T-helper 2 cell treated with Interferon-gamma antibody and Interleukin-4, amounts not matched to agents 100 ng/mL and 5 ng/mL, for 36 hours (primary cell): ENCODE results near the gene AATF. TPM values are rescaled to one million over a fixed set of nuclear protein-coding genes. Genes with fewer than 3 reads are reported as not detected.

ENCODE experiments used
- intact Hi-C: fragments of 100-400 bp; cut with micrococcal nuclease; formaldehyde crosslinking; loops from one replicate; pipeline ENCODE4 v1.15.1; 2023
- total RNA-seq: library from RNA; stranded (reverse); gene quantifications from 2 replicates; pipeline ENCODE4 v1.2.3, GENCODE V29; 2022

Gene AATF
- total RNA-seq, 1 donor from 2014 or later = 73.9 TPM

DNA sequence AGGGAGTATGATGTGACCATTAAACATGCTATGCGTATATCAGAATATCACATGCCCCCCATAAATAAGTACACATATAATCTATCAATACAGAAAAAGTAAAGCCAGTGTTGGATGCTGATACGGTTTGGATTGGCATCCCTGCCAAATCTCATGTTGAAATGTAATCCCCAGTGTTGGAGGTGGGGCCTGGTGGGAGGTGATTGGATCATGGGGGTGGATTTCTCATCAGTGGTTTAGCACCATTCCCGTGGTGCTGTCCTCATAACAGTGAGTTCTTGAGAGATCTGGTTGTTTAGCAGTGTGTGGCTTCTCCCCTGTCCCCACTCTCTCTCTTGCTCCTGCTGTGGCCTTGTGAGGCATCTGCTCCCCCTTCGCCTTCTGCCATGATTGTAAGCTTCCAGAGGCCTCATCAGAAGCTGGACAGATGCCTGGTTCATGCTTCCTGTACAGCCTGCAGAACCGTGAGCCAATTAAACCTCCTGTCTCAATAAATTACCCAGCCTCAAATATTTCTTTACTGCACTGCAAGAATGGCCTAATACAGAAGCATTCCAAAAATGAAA is 88.9 kb downstream of the AATF start:
- intact Hi-C loops = no loop called here

DNA sequence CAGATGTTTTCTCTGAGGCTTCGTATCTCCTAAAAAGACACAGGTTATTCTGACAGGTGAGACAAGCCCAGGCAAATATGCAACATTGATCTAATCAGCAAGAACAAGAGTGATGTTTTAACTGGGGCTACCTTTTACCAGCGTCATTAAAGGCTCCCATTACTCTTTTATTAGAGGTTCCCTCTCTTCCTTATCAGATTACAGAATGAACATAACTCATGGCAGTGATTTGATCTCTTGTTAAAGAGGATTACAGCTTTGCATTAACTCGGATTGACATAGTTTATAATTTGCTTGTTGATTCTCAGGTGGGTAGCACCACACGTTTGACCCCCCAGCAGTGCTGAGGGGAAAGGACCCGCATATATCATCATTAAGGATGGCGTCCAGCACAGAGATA is 90.5 kb downstream of the AATF start:
- intact Hi-C loops = no loop called here

DNA sequence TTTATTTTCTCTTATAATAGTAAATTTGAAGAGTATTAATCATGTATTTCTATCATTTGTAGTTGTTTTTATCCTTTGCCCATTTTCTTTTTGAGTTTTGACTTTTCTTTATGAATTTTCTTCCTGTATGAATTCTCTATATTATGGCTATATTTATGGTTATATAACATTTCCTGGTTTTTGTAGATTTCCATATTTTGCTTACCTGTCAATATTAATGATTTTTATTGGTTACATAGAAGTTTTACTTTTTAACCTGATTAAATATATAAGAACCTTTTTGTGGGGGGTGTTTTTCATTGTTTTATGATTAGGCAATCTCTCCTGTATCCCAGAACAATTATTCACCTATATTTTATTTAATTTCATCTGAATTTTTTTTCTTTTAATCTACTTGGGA is 93.2 kb downstream of the AATF start:
- intact Hi-C loops = loop anchor here (10.0 kb wide), 2 partner anchors 193 to 337 kb away; no protein-coding TSS in a partner anchor

DNA sequence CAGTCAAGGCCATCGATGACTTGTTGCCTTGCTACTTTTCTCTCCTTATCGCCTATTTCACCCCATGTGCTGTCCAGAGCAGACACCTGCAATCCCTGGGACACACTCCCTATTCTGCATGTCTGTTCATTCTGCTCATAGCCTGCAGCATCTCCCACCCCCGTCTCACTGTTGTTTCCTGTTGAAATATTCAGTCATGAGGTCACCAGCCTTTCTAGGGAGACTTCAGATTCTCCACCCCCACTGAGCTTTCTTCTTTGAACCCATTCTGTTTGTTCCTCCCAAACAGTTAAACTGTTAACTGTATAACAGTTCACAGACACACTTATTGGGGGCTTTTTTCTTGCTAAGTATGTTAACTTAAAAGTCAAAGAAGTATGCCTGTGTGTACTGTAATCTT is 94.4 kb downstream of the AATF start:
- intact Hi-C loops = loop anchor here (10.0 kb wide), 2 partner anchors 192 to 338 kb away; no protein-coding TSS in a partner anchor

DNA sequence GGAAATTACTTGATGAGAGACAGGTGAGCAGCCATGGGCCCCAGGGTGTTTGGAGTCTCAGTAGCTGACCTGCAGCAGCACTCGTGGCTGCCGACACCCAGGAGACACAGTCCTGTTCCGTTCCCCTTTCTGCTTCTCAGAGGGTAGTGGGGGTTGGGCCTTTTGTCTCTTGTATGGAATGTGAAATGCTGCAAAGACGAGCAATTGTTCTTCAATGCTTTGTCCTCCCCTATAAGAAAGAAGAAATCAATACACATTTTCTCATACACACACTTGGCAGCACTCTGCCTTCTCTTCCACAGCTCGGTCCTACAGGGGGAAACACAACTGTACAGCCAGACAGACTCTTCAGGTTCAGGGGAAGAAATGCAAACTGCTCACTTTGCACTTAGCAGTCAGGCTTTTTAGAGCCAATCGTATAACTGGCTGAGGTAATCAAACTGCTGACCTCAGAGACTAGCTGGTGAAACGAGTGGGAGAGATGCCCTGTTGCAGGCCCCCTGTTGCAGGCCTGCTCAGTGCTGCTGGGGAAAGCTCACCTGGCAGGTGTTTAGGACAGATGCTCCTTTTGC is 96.7 kb downstream of the AATF start:
- intact Hi-C loops = loop anchor here (5.0 to 10.0 kb wide), 3 partner anchors 78 to 341 kb away; no protein-coding TSS in a partner anchor

DNA sequence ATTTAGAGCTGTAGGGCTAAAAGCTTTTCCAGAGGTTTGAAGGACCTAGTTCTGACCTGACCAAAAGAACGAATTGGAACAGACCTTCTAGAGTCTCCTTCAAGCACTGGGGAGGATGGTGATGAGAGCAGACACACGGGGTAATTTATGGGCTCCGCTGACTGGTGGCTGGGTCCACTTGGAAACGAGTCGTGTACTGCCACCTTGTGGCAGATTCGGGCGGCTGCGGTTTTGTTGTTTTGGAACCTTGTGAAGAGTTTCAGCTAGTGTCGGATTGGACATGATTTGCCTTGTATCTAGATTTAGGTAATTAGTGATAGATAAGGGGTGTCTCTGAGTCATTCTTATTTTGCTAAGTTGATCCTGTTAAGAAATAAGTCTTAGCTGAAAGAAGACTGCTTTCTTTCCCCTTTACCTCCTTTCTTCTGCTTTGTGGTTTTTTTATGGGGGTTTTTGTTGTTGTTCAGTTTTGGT is 98.9 kb downstream of the AATF start:
- intact Hi-C loops = loop anchor here (1.0 to 10.0 kb wide), 4 partner anchors 80 to 421 kb away; no protein-coding TSS in a partner anchor

DNA sequence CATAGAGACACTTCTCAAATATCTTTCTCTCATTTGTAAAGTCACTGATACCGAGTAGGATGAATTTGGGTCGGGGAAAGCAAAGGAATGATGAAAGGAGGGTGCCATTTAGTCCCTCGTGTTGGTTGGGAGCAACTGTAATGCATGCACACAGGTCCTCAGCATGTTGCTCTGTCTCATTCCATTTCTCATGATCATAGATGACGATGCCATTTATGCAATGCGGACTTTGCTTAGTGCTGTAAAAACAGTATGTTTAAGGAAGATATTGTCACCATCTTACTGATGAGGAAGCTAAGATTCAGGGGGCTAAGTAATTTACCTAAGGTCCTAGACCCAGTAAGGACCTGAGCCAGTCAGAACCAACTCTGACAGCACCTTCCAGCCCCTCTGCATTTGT is 100.1 kb downstream of the AATF start:
- intact Hi-C loops = loop anchor here (5.0 to 10.0 kb wide), 3 partner anchors 82 to 344 kb away; no protein-coding TSS in a partner anchor

DNA sequence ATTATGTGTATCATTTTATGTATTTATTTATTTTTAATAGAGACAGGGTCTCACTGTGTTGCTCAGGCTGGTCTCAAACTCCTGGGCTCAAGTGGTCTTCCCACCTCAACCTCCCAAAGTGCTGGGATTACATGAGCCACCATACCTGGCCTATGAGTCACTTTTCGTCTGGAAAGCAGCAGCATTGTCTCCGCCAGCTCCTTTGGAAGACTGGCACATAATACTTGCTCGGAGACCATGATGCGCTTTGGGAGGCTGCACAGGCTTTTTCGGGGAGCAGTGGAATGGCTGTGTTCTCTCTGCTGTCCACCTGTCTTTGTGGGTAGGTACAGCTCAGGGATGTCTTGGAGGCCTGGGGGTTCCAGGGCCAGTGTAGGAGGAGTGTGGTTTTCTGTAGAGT is 102.2 kb downstream of the AATF start:
- intact Hi-C loops = no loop called here

DNA sequence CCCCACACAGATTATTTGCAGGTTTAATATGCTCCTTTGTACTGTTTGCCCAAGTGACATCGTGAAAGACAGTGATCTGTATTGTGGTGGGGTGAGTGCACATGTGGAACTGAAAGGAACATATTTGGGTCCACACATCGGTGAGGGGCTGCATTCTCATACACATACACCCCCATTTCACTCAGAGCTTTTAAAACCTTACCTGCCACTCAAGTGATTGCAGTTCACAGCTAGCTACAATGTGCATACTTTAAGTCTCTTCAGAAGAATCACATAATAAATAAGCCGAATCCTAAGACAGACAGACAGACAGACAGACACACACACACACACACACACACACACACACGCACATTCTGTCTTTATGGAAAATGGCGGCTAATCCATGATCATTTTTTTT is 102.6 kb downstream of the AATF start:
- intact Hi-C loops = no loop called here

DNA sequence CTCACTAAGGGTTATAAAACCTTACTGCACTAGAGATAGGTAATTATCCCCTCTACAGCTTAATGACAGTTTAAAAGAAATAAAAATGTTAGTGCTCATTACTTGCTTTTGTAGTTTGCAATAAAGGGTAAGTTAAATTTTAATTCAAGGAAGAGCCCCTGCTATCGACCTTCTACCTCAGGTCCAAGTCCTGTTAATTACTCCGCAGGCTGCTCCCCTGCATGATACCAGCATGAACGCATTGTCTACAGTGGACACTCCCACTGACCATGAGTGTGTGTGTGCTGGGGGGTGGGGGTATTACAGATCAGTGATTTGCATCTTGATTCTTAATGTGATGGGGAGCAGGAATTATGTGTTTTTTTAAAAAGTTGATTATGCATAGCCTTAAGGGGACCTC is 103.1 kb downstream of the AATF start:
- intact Hi-C loops = no loop called here

DNA sequence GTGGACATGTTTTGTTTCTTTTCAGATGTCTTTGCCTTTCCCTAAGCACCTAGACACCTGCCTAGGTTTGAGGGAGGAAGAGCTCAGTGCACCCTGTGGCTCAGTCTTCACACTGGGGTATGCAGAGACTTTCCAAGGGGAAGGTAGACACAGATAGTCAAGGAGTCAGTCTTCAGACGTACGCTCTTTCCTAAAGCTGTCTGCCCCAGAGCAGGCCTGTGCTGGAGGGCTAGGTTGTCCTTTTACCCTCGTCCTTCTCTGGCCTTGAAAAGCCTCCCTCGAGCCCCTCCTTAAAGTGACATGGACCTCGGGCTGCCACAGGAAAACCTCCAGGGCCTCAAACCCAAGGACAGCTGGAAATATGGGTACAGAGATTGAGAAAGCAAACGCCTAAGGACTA is 103.7 kb downstream of the AATF start:
- intact Hi-C loops = no loop called here

DNA sequence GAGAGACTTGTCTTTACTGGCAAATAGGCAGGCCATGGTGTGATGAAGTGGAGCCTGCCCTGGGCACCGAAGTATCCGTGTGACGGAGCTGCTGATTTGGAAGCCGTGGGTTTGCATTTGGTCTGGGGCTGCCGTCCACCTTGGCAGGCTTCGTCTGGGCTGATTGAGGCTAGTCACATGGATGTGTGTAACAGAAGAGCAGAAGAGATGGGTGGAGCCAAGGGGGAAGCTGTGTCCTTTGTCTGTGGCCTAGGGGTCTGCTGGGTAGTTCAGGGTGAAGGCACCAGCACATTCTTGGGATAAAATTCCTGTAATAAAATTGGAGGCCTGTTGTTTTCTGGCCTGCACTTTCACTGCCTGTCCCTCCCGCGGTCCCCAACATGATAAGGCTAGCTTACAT is 106.1 kb downstream of the AATF start:
- intact Hi-C loops = no loop called here

DNA sequence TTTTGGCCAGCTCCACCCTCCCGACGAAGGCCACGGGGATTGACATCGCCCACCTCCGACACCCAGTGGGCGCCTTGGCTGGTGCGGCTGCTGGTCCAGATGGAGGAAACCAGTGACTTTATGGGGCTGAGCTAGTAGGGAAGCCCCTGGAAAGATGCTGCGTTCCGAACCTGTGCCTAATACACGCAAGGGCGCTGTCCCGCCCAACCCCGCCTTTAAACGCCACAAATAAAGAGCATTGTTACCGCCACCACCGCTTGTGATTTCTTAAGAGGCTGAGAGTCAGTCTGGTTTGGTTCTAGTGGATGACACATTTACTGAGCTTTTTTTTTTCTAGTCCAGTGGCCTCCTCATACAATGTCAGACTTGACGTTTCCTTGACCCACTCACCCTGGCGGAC is 107.9 kb downstream of the AATF start:
- intact Hi-C loops = no loop called here

DNA sequence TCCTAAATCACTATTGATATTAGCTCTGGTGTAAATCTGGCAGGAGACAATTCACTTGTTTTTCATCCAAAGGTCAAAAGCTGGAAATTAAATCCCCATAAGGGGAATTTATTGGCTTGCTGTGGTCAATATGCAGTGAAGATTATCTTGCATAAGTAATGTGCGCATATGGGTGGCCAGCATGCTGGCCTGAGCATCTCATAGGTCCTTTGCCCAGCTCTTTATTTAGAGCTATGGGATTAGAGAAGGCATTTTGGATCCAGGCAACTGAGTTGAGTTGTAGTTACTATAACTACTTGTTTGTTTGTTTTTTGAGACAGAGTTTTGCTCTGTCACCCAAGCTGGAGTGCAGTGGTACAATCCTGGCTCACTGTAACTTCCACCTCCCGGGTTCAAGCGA is 110.7 kb downstream of the AATF start:
- intact Hi-C loops = no loop called here

DNA sequence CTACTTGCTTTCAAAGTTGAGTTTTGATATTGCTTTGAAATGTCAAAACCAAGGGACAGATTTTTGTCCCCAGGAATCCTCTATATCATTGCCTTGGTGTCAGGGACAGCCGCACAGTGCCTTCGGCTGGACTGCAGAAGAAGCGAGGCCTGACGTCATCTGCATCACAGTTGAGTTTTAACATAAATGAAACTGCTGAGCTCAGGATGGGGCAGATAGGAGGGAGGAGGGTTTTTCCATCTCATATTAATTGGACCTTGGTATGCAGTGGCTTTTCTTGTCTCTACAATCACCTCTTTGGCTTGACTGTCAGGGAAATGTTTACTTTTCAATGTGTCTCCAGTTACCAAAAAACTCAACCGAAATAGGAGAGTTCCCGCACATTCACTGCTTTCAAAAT is 111.3 kb downstream of the AATF start:
- intact Hi-C loops = no loop called here

DNA sequence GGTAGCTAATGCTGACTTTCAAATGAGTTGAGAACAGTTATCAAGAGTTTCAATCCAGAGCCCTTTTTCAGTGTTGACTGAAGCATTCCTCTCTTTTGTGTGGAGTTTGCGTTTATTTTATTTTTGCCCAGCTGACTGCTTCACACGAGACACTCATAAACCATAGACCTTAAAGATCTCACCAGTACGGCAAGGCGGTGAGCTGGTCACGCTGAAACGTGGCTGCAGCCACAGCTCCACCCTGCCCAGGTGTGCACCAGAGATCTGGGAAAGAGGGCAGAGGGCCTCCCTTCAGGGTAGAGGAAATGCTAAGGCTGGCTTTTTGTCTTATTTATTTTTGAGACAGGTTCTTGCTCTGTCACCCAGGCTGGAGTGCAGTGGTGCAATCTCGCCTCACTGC is 112.2 kb downstream of the AATF start:
- intact Hi-C loops = no loop called here

DNA sequence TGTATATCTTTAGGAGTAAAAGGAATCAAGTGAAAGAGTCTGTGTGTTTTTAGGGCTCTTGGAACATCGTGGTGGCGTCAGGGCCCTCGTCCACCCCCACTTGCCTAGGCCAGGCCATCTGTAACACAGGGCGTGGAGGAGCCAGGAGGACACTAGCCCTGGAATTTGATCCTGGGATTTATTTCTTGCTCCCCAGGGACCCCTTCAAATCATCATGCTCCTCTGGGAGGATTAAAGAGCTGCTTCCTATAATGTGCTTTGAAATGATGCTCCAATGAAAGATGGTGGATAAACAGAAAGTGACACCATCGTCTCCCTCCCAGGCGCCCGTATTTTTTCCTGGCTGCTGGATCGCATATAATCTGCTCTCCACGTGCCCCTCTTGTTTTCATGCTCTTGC is 113.3 kb downstream of the AATF start:
- intact Hi-C loops = no loop called here

DNA sequence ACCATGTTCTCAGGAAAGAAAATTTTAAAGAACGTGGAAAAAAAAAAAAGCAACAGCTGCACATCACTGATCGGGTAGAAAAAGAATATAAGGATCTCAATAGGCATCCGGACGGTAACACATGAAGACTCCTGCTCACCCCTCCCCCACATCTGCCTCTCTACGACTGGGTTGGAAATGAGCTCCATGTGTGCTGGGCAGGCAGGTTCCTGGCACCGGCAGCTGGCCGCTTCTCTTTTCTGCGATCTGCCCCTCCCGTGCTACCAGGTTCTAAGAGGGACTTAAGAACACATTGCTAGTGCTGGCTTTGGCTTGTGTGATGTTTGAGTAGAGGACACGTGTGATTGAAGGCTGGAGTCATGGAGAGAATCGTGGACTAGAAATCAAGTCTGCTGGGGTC is 115.5 kb downstream of the AATF start:
- intact Hi-C loops = no loop called here

DNA sequence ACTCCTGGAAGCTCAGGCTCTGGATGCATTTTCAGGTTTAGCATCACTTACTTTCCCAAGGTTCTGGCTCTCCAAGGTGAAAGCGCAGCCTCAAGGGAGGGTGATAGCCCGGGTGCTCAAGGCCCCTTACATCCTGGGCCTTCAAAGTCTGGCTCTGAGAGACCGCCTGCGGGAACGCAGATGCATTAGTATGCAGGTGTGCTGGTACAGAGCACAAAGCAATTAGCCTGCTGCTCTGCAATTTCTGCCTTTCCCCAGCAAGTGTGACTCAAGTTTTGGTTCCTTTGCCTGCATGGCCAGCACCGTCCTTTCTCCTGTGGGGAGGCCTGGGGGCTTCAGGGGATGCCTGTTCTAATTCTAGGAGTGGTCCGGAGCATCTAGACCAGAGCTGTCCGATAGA is 116.2 kb downstream of the AATF start:
- intact Hi-C loops = no loop called here

DNA sequence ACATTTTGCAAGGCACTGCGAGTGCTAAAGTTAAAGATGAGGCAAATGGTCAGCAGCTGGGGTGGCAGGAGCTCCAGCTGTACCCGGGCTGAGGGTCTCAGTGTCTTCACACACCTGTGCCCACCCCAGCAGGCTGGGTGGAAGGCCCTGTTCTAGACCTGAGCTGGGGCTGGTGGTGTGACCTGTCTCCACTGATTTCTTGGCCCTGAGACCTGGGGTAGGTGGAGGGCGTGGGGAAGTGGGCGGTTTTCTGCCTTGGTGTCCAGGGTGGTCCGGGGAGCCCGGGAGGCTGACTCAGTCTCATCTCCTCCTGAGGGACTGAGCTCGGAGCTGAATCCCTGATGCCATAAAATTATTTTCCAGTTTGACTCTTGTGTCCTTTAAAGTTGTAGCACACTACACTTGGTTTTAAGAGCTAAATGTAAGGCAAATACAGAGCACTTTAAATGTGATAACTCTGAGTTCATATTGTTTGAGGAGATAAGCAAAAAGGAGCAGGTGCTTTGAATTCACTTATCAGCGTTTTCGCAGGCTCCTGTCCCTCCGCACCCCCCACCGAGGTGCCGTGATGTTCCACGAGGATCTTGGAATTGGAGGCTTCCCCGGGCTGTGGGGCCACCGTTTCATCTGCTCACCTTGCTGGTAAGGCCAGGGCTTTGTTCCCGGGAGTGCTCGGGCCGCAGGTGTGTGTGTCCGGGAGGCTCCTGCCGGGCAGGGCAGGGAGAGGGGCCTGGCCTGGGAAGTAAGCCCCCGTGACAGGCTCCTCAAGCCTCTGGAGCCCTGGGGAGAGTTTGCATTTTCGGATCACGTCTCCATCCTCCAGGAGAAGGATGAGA is 117.0 kb downstream of the AATF start:
- intact Hi-C loops = no loop called here

DNA sequence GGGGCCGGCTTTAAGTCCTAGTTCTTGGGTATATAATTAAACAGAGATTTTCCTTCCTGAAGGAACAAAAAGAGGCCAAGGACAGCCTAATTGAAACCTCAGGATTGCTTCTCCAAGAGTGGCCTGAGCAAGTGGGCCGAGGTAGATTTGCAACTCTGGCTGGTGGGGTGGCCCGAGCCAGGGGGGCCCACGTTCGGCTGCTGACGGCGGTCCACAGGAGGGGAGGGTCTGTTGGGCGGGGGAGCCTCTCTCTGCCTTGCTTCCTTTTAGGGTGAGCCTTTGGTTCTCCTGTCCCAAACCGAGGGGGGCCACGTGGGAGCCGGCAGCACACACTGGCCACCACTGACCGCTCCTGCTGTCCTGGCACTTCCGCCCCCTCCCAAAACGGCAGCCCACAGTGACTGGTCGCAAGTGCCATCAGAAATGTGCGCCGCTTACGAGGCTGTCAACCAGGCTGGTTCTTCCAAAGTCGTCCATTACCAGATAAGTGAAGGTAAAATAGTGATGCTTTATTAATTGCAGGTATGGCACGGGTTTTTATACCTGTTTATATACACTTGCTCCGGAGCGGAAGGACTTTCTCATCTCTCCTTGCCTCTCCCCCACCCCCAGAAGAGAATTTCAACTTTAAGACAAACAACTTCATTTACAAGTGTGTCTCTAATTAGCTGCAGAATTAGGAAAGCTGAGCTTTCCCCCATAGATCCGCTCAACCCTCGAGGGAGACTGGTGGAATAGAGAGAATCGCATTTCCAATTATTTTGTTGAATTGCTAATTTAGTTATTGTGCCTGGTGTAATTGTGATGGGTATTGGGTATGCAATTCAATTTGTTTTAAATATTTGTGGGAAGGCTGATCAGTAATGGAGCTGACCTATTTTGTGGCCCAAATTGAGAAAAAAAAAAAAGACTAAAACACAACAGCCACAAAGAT is 117.8 kb downstream of the AATF start:
- intact Hi-C loops = no loop called here
